RWPE2 (cell line): ENCODE data around the gene SCRN3.

Experiments
- ATAC-seq: fragments of 200-7000 bp; cut with Tn5 transposase; 3 replicates; pipeline ENCODE4 v1.9.1; 2021; ENCODE audit warnings: low read depth
- DNase-seq: peaks from one replicate; pipeline ENCODE4 v3.0.0-alpha.2; 2020; ENCODE audit warnings: low spot score
- H3K27ac ChIP-seq: fragments of 450-650 bp; 2 replicates; pipeline ENCODE4 v1.5.1; 2017; ENCODE audit warnings: mild to moderate bottlenecking; ENCODE audit not compliant: poor library complexity, severe bottlenecking
- H3K27me3 ChIP-seq: fragments of 250-450 bp; sonication (Bioruptor Pico); 2 replicates; pipeline ENCODE4 v1.5.1; 2021; ENCODE audit warnings: mild to moderate bottlenecking, moderate library complexity; ENCODE audit not compliant: insufficient read depth, poor library complexity, severe bottlenecking
- H3K36me3 ChIP-seq: fragments of 250-450 bp; sonication (Bioruptor Pico); 2 replicates; pipeline ENCODE4 v1.5.1; 2020; ENCODE audit warnings: low read depth, mild to moderate bottlenecking, moderate library complexity
- H3K4me1 ChIP-seq: fragments of 250-450 bp; sonication (Bioruptor Pico); 2 replicates; pipeline ENCODE4 v1.5.1; 2021; ENCODE audit warnings: mild to moderate bottlenecking, moderate library complexity; ENCODE audit not compliant: insufficient read depth, poor library complexity, severe bottlenecking
- H3K4me3 ChIP-seq: fragments of 250-450 bp; sonication (Bioruptor Pico); 2 replicates; pipeline ENCODE4 v1.5.1; 2021; ENCODE audit warnings: mild to moderate bottlenecking, moderate library complexity; ENCODE audit not compliant: severe bottlenecking
- H3K9me3 ChIP-seq: fragments of 250-450 bp; sonication (Bioruptor Pico); 2 replicates; pipeline ENCODE4 v1.5.1; 2021; ENCODE audit warnings: mild to moderate bottlenecking, moderate library complexity; ENCODE audit not compliant: severe bottlenecking
- TF ChIP-seq, protein P1 (sequence below): fragments of 450-650 bp; IDR thresholded peaks from one replicate; pipeline ENCODE4 v1.5.1; 2017; ENCODE audit warnings: mild to moderate bottlenecking, moderate library complexity; ENCODE audit not compliant: poor library complexity, severe bottlenecking

Gene SCRN3

DNA sequence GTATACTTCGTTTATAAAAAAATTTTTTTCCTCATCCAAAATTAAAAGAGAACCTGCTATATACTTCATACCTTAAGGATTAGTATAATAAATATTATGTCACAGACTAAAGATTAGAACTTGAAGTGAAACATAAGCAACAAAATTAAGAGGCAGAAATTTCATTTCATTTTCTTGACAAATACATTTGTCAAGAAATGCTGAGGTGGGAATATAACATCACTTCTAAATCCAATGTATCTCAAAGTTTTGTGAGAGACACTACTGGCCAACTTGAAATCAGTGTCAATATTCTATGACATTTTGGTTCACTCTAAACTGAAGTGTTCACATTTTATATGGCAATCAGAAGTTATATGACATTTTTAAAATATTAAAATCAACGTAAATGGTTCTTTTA, 43.8 kb downstream of the SCRN3 start:
- DNase-seq (no peak), ATAC-seq (no peak)
- Histone ChIP-seq H3K27me3 (no peaks in the 10 kb centered on the region), H3K4me1 (peaks cover 10% of the 10 kb centered on the region), H3K27ac (no peak overlapping the region), H3K9me3 (peaks cover 2% of the 10 kb centered on the region), H3K36me3 (no peaks in the 10 kb centered on the region), H3K4me3 (no peak overlapping the region)
- TF ChIP-seq, protein P1, sequence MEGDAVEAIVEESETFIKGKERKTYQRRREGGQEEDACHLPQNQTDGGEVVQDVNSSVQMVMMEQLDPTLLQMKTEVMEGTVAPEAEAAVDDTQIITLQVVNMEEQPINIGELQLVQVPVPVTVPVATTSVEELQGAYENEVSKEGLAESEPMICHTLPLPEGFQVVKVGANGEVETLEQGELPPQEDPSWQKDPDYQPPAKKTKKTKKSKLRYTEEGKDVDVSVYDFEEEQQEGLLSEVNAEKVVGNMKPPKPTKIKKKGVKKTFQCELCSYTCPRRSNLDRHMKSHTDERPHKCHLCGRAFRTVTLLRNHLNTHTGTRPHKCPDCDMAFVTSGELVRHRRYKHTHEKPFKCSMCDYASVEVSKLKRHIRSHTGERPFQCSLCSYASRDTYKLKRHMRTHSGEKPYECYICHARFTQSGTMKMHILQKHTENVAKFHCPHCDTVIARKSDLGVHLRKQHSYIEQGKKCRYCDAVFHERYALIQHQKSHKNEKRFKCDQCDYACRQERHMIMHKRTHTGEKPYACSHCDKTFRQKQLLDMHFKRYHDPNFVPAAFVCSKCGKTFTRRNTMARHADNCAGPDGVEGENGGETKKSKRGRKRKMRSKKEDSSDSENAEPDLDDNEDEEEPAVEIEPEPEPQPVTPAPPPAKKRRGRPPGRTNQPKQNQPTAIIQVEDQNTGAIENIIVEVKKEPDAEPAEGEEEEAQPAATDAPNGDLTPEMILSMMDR: no peak

GRCh38 chr2:174439950-174440349, 44.4 kb downstream of the SCRN3 start:
- no peak overlapping the region for H3K4me3 ChIP-seq
- no peak overlapping the region for H3K27ac ChIP-seq
- H3K27me3 ChIP-seq: no peaks in the 10 kb centered on the region
- H3K4me1 ChIP-seq: peaks cover 10% of the 10 kb centered on the region
- H3K36me3 ChIP-seq: no peaks in the 10 kb centered on the region
- DNase-seq (no peak), ATAC-seq (no peak)
- H3K9me3 ChIP-seq: peaks cover 2% of the 10 kb centered on the region
- TF ChIP-seq, protein P1: no peak

DNA sequence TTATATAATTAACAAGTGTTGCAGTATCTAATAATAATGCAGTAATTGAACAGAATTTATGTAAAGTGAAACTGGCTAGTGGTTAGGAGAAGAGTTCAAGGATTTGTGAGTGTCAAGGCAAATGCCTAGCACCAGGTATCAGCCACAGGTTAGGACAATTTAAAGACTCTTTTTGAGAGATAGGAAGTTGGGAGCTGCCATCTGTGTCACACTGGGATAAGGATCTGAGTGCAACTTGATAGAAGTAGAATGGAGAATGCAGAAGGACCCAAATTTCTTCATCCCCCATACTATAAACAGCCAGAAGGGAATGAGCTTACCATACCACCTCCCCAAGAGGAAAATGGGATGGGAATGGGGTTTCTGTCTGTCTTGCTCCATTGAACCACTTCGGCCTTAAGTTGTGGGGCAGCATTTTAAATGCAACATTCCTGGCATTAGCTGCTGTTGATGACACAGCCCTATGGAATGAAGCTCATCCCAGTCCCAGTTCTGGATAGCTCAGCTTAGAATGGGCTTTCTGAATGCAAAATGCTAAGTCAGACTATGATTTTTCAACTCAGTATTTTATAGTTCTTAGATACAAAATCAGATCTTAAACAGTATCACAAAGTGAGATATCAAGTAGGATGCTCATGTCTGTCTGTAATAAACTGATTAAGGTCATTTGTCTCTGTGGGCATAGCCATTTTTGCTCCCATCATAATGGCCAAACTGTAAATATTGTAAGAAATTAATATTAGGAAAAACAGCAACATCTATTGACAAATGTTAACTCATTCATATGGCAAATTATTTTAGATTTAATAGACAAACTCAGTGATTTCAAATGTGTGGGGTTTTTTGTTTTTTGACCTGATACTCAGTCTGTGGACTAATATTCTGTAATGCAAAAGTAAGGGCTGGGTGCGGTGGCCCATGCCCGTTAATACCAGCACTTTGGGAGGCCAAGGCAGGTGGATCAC, 47.3 kb downstream of the SCRN3 start:
- DNase-seq (no peak), ATAC-seq (peak; percentile 99)
- Histone ChIP-seq H3K4me1 (peaks cover 10% of the 10 kb centered on the region), H3K27ac (peak overlapping the region; percentile 29), H3K4me3 (no peak overlapping the region), H3K9me3 (peaks cover 2% of the 10 kb centered on the region), H3K27me3 (no peaks in the 10 kb centered on the region), H3K36me3 (no peaks in the 10 kb centered on the region)
- TF ChIP-seq, protein P1: peak; percentile 51

GRCh38 chr2:174444761-174445160, 49.2 kb downstream of the SCRN3 start:
- TF ChIP-seq, protein P1: no peak
- H3K9me3 ChIP-seq: peaks cover 2% of the 10 kb centered on the region
- no peaks in the 10 kb centered on the region for H3K36me3 ChIP-seq
- peaks cover 10% of the 10 kb centered on the region for H3K4me1 ChIP-seq
- DNase-seq (no peak), ATAC-seq (no peak)
- no peak overlapping the region for H3K4me3 ChIP-seq
- H3K27me3 ChIP-seq: no peaks in the 10 kb centered on the region
- no peak overlapping the region for H3K27ac ChIP-seq

DNA sequence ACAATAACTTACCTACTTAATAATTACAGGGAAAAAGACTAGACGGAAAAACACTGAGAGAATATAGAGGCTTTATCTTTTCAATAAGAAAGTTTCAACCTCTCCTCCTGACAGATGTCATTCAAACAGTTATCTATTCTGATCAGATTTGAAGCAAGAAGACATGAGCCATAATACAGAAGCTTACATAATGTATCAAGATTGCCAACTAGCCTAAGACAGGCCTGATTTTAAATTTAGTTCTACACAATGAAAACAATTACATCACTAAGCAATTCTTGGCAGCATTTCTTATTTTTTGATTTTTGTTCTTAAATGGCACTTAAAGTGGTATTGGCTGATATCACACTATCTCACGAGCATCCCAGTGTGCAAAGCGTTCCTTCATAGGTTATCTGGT, 49.7 kb downstream of the SCRN3 start:
- TF ChIP-seq, protein P1: no peak
- Histone ChIP-seq H3K36me3 (no peaks in the 10 kb centered on the region), H3K9me3 (peaks cover under 1% of the 10 kb centered on the region), H3K4me3 (no peak overlapping the region), H3K27me3 (no peaks in the 10 kb centered on the region), H3K4me1 (peaks cover 10% of the 10 kb centered on the region), H3K27ac (no peak overlapping the region)
- no peak for ATAC-seq
- DNase-seq: no peak
